Adrenal gland (tissue), 12 donors: ENCODE data around the gene RELCH. TPM values are rescaled to one million over a fixed set of nuclear protein-coding genes. Genes with fewer than 3 reads are reported as not detected.

Source experiments
- DNase-seq, 7 donors: peaks; one replicate each; pipeline ENCODE4 v3.0.0-alpha.2; 2019 to 2020
- H3K27ac ChIP-seq, 5 donors: fragments of 200-600 bp; sonication (generic) in 4 of 5; 1 replicate in 3 of 5; 2 replicates in 2 of 5; pipeline versions ENCODE4 v1.5.1 to v1.8.0; 2016 to 2020; ENCODE audit warnings: mild to moderate bottlenecking in 1 of 5
- H3K27me3 ChIP-seq: fragments of 200-600 bp; 2 replicates; pipeline ENCODE4 v1.8.0; 2021
- H3K36me3 ChIP-seq, 2 donors: fragments of 200-600 bp; replicated peaks in 1 of 2; 1 replicate in 1 of 2; 2 replicates in 1 of 2; pipeline versions ENCODE4 v1.5.1 to v1.8.0; 2018 to 2022
- H3K4me1 ChIP-seq, 2 donors: fragments of 200-600 bp; replicated peaks in 1 of 2; 1 replicate in 1 of 2; 2 replicates in 1 of 2; pipeline versions ENCODE4 v1.5.1 to v1.8.0; 2018 to 2021
- H3K4me3 ChIP-seq, 4 donors: fragments of 200-600 bp; sonication (generic) in 3 of 4; one replicate each; pipeline ENCODE4 v1.5.1; 2016 to 2018
- H3K9me3 ChIP-seq, 3 donors: fragments of 200-600 bp; sonication (generic) in 1 of 3; replicated peaks in 1 of 3; 1 replicate in 2 of 3; 2 replicates in 1 of 3; pipeline versions ENCODE4 v1.5.1 to v1.8.0; 2016 to 2021
- POLR2A ChIP-seq, 2 donors: fragments of 450-650 bp; IDR thresholded peaks; one replicate each; pipeline ENCODE4 v1.6.1; 2017; ENCODE audit warnings: antibody characterized with exemption in 2 of 2, mild to moderate bottlenecking in 2 of 2, moderate library complexity in 1 of 2
- WGBS, 4 donors: extraction: QIAGEN DNeasy Blood & Tissue Kit in 2 of 4; methylation state at CpG; one replicate each; pipeline versions ENCODE4 v1.1.5 to v1.1.7; 2013 to 2017; 5-methylcytosine and 5-hydroxymethylcytosine counted together
- intact Hi-C, 2 donors: fragments of 100-400 bp; cut with DNase I; formaldehyde crosslinking; loops; one replicate each; pipeline versions ENCODE4 v1.14.1 to v1.15.0; 2022 to 2023
- polyA plus RNA-seq, 3 donors: library from polyadenylated mRNA; stranded (reverse); fragments of 200-250 nt in 2 of 3; fragments of 350-450 nt in 1 of 3; fragmentation: Illumina TruSeq in 1 of 3; extraction: RNeasy Lipid Tissue Mini Kit (QIAGEN cat#74804) in 1 of 3; gene quantifications; one replicate each; pipeline ENCODE4 v1.2.3, GENCODE V29; 2013 to 2014
- total RNA-seq, 9 donors: library from RNA; depleted of rRNA in 4 of 9; stranded (reverse); fragments of >200 nt in 4 of 9; fragments of 120-200 nt in 1 of 9; fragmentation: NEBNext Ultra II Directional in 1 of 9; extraction: Animal tissue kit (Norgen Biotek cat#: 25700) in 1 of 9; gene quantifications; one replicate each; pipeline versions ENCODE4 v1.1.0 to v1.2.4, GENCODE V29; 2013 to 2023
- TF ChIP-seq, protein P1 (sequence below), 6 experiments: fragments of 450-650 bp in 4 of 6; fragments of 200-600 bp in 2 of 6; sonication (generic) in 1 of 6; IDR thresholded peaks; 1 replicate in 5 of 6; 2 replicates in 1 of 6; pipeline versions ENCODE4 v1.5.1 to v1.8.0; 2016 to 2021; ENCODE audit warnings: antibody characterized with exemption in 6 of 6, mild to moderate bottlenecking in 2 of 6, moderate library complexity in 1 of 6
- donor health status: healthy with polysubstance abuse.
- donor health status: Bipolar disorder and iron deficiency.
- donor health status: DM: yes; HTN: yes; CAD: no.
- donor health status: DM: no; HTN: no; CAD: no.
- donor health status: DM: no; HTN: no; CAD: no.
- donor health status: DM: yes; HTN: yes; CAD: no.

The RELCH gene
- total and polyA plus RNA-seq, 12 donors, result 15.6 to 45.5 (median 26.2) TPM

DNA sequence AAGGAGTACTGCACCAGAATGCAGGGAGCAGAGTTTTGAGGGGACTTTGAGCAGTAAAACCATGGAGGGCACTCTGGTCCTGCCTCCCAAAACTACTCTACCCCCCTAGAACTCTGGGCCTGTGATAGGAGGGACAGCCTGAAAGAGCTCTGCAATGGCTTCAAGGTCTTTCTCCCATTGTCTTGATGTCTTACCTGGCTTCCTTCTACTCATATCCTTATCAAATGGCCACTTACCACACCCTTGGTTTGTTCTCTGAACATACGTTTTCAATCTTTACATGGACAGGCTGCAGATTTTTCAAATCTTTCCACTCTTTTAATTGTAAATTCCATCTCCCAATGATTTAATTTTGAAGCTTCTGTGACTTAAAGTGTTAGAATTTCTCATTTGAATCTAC lies 27.7 kb downstream of the RELCH start:
- no peak for DNase-seq

DNA sequence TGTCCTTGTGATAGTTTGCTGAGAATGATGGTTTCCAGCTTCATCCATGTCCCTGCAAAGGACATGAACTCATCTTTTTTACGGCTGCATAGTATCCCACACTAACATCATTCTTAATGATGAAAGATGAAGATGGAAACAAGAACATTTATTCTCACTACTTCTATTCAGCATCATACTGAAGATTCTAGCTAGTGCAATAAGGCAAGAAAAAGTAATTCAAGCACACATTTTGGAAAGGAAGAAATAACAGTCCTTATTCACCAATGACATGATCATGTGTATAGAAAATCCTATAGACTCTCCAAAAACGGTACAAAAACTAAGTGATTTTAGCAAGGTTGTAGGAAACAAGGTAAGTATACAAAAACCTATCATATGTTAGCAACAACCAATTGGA lies 37.2 kb downstream of the RELCH start:
- Histone ChIP-seq H3K27ac (no peak overlapping the region), H3K36me3 (peaks cover 0 to 23% of the 10 kb centered on the region in 2 donors), H3K27me3 (no peaks in the 10 kb centered on the region), H3K4me1 (no peaks in the 10 kb centered on the region), H3K4me3 (no peak overlapping the region), H3K9me3 (peaks cover 0 to 10% (median 3%) of the 10 kb centered on the region in 3 donors)
- TF ChIP-seq, protein P1, sequence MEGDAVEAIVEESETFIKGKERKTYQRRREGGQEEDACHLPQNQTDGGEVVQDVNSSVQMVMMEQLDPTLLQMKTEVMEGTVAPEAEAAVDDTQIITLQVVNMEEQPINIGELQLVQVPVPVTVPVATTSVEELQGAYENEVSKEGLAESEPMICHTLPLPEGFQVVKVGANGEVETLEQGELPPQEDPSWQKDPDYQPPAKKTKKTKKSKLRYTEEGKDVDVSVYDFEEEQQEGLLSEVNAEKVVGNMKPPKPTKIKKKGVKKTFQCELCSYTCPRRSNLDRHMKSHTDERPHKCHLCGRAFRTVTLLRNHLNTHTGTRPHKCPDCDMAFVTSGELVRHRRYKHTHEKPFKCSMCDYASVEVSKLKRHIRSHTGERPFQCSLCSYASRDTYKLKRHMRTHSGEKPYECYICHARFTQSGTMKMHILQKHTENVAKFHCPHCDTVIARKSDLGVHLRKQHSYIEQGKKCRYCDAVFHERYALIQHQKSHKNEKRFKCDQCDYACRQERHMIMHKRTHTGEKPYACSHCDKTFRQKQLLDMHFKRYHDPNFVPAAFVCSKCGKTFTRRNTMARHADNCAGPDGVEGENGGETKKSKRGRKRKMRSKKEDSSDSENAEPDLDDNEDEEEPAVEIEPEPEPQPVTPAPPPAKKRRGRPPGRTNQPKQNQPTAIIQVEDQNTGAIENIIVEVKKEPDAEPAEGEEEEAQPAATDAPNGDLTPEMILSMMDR (IDR thresholded peaks at IDR 0.05), result no peak
- DNase-seq, result no peak
- WGBS, 4 donors, result 93 to 96% (median 95%) methylated on average over 2 of the region's 2 CpGs
- intact Hi-C loops, result no loop called here

More for the DNA sequence above, 27.7 kb downstream of the RELCH start:
- no peak overlapping the region for H3K27ac ChIP-seq
- peaks cover 0 to under 1% of the 10 kb centered on the region in 2 donors for H3K4me1 ChIP-seq
- H3K36me3 ChIP-seq, result no peaks in the 10 kb centered on the region
- no peaks in the 10 kb centered on the region for H3K9me3 ChIP-seq
- TF ChIP-seq, protein P1 (IDR thresholded peaks at IDR 0.05), result no peak
- TF ChIP-seq POLR2A (IDR thresholded peaks at IDR 0.05), result no peak
- WGBS, 4 donors, result 86 to 92% (median 89%) methylated on average over 1 of the region's 1 CpG
- no peaks in the 10 kb centered on the region for H3K27me3 ChIP-seq
- intact Hi-C loops, result no loop called here
- no peak overlapping the region for H3K4me3 ChIP-seq

GRCh38 chr18:62226047-62226446 lies 39.0 kb downstream of the RELCH start:
- DNase-seq, result no peak
- no peak for TF ChIP-seq POLR2A (IDR thresholded peaks at IDR 0.05)
- TF ChIP-seq, protein P1 (IDR thresholded peaks at IDR 0.05), result no peak
- WGBS, 4 donors, result 96 to 98% (median 97%) methylated on average over 3 of the region's 3 CpGs
- no peaks in the 10 kb centered on the region for H3K27me3 ChIP-seq
- intact Hi-C loops, result no loop called here
- peaks cover 0 to 10% (median 3%) of the 10 kb centered on the region in 3 donors for H3K9me3 ChIP-seq
- no peak overlapping the region for H3K4me3 ChIP-seq
- H3K36me3 ChIP-seq, result peaks cover 0 to 25% of the 10 kb centered on the region in 2 donors
- no peaks in the 10 kb centered on the region for H3K4me1 ChIP-seq
- H3K27ac ChIP-seq, result no peak overlapping the region

DNA sequence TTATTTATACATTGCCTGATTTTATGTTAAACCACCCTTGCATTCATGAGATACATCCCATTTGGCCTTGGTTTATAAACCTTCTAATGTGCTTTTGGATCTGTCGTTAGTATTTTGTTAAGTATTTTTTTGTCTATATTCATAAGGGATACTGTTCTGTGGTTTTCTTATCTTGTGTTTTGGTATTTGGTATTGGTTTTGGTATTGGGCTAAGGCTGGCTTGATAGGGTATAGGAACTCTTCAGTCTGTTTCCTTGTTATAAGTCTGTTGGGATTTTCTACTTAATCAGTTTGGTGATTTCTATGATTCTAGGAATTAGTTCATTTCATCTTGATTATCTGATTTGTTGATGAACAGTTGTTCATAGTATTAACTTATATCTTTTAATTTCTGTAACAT lies 49.2 kb downstream of the RELCH start:
- TF ChIP-seq POLR2A (IDR thresholded peaks at IDR 0.05), result no peak
- TF ChIP-seq, protein P1 (IDR thresholded peaks at IDR 0.05), result no peak
- Histone ChIP-seq H3K27me3 (no peaks in the 10 kb centered on the region), H3K36me3 (peaks cover 0 to 11% of the 10 kb centered on the region in 2 donors), H3K4me1 (no peaks in the 10 kb centered on the region), H3K9me3 (no peaks in the 10 kb centered on the region), H3K4me3 (no peak overlapping the region), H3K27ac (no peak overlapping the region)
- 91 to 100% (median 94%) methylated on average over 1 of the region's 1 CpG for WGBS, 4 donors
- no peak for DNase-seq
- intact Hi-C loops, result no loop called here
